ENCODE results near the gene UBE2Q2.
"Not testable (repeated sequence)": the region's sequence is repeated elsewhere in the genome, so short reads cannot be mapped to it uniquely, and the experiment has no call there.

The UBE2Q2 gene

DNA sequence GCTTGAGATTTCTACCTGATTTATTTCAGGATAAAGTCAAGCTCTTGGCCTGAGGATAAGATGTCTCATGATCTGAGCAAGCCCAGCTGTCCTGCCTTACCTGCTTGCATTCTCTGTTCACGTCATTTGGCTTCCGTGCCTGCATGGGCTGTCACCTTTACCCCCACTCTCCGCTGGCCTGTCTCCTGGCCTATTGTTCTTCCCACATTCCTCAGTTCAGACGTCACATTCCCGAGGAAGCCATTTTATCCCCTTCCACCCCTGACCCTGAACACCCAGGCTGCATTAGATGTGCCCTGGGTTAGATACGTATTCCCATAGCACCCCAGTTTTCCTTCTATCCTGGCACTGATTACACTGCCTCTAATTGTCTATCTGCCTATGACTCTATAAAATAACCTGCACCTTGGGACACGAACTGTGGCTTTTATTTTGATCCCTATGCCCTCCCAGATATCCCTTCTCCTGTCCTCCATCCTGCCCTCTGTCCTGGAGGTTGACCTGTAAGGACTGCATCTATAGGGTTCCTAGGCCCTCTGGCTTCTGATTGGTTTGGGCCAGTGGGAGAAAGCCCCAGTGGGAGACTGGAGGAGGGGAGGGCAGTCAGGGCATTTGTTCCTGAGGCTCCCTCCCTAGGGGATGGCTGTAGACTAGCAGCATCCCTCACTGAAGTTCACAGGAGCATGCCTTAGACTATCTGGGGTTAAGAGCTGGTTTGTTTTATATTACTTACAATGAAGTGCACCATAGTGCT is 19.2 kb upstream of the UBE2Q2 start:
- no peak for DNase-seq (ENCODE audit: low spot score)

GRCh38 chr15:75827691-75828090 is 15.6 kb upstream of the UBE2Q2 start:
- DNase-seq (ENCODE audit: low spot score): no peak

- no peak for DNase-seq (ENCODE audit: low spot score)
Measured at GRCh38 chr15:75828429-75828828, 14.8 kb upstream of the UBE2Q2 start.

DNA sequence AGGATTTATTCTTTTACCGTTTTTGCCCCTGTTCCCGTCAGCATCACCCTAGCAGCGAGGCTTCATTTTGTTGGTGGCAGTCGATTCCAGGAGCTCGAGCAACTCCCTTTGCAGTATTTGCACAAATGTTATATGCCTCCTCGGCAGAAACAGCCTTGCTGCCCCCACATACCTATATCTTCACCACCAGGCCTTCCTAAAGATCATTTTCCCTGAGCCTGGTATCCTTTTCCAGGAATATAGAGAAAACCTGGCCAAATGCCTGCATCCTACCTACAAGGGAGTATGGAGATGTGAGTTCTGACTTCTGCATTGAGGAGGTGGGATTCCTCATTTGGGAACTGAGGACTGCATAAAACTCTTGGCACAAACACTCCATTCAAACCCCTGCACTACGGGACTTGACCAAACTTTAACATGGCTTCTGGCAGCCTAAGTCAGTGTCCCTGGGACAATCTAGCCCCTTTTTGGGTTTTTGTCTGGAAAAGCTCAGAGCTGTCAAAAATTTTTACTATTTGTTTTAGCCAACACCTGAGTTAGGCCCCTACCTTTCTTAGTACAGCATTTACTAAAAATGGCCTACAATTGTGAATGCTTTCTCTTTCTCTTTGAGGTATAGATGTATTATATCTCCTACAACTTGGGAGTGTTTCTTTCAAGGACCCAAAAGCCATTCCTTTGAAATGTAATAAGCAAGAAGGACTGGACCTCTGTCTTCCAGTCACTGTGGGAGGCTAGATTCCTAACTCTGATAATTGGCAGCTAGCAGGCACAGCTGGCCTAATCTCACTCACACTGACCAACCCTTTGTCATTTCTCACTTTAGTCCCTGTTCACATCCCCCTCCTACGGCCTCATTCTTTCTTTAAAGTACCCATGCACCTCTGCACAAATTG is 12.1 kb upstream of the UBE2Q2 start:
- DNase-seq (ENCODE audit: low spot score): no peak

GRCh38 chr15:75831806-75832102 is 11.5 kb upstream of the UBE2Q2 start:
- DNase-seq (ENCODE audit: low spot score): no peak

DNA sequence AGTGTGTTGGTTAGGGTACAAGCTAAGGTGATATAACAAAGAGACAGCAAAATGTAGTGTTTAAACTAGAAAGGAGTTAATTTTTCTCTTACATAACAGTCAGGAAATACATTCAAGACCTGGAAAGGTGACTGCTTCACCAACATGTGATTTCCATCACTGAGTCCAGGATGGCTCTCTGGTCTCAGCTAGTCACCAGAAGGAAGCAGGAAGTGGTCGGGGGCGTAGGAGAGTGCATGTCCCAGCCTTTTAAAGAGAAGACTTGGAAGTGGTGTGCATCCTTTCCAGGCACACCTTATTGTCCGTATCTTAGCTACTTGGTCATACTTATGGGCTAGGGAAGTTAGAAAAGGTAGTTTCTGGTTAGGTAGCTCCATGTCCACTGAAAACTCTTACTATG is 11.1 kb upstream of the UBE2Q2 start:
- no peak for DNase-seq (ENCODE audit: low spot score)

GRCh38 chr15:75834021-75834420 is 9.2 kb upstream of the UBE2Q2 start:
- no peak for DNase-seq (ENCODE audit: low spot score)

DNA sequence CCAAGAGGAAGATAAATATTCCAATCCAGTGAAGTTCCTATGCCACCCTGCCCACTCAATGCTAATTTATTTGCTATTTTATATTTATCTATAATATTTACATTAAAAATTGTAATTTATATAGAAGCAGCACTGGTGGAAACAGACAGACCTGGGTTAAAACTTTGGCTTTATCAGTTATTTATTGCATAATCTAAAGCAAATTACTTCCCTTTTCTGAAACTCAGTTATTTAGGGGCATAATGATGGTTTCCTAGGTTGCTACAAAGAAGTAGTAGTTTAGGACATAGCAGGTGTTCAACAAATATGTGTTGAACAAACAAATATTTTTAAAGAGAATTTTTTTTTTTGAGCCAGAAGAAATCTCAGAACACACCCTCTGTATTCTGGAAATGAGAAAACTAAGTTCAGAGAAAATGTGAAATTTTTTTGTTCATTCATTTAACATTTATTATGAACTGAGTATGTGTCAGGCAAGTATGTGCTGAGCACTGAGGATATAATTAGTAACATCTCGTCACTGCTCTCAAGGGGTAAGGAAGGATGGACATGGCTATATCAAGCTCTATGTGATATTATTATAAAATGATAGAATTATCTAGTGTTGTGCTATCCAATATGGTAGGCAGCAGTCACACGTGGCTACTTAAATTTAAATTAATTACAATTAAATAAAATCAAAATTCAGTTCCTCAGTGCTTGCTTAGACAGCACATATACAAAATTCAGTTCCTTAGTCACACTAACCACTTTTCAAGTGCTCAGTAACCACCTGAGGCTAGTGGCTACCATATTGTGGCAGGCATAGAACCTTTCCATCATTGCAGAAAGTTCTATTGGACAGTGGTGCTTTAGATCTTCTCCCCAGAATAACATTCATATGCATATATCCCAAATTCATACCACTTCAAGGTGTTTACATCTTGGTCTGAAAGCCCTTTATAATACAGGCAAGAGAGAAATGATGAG is 7.0 kb upstream of the UBE2Q2 start:
- DNase-seq (ENCODE audit: low spot score): no peak

- no peak for DNase-seq (ENCODE audit: low spot score)
Measured at GRCh38 chr15:75836959-75837334, 6.3 kb upstream of the UBE2Q2 start.

DNA sequence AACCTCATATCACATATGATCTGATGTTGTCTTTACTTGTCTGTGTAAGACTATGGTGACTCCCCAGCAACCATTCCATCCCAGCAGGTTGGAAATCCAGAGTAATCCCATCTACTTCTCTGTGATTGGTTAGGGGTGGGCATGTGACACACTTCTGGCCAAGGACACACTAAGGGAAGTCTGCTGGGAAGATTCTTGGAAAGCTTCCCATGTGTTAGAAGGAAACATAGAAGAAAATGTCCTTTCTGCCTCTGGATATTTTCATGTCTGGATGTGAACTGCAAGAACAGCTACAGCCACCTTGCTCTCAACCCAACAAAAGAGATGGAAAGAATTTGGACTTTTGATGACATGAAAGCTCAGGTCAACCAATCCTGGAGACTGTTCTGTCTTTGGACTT is 2.6 kb upstream of the UBE2Q2 start:
- peak; percentile 43 for DNase-seq (ENCODE audit: low spot score)

- DNase-seq (ENCODE audit: low spot score): no peak
Measured at GRCh38 chr15:75841626-75842025, 1.6 kb upstream of the UBE2Q2 start.

DNA sequence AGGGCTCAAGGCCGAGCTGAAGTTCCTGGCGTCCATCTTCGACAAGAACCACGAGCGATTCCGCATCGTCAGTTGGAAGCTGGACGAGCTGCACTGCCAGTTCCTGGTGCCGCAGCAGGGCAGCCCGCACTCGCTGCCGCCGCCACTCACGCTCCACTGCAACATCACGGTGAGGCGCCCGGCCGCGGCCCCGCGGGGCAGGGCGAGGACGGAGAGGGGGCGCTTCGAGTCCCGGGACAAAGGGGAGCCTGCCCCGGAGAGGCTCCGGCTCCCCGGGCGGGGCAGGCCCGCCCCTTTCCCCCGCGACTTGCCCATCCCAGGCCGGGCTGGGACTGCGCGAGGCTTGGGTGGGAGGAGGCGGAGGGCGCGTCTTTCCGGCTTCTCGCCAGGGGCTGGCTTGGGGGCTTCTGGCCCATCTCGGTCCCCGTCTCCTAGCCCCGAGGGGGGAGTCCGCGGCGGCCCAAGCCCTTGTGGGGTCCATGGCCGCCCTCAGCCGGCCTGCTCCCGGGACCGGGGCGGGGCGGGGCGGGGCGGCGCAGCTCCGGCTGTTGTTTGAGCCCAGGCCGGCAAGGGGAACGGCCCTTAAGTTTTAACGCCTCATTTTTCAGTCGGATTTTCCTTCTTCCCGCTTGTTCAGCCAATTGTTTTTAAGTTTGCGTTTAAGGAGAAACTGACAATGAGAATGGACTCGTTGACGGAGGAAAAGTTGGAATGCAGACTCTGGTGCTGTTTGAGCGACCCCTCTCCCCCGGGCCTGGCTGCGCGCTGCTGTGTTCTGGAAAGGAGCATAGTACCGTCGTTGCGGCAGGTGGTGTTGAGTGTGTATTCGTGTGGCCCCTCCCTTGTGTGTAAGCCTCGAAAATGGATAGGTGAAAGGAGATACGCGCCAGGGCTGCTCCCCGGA is 683 bp downstream of the UBE2Q2 start:
- peak; percentile 66 for DNase-seq (ENCODE audit: low spot score)

DNA sequence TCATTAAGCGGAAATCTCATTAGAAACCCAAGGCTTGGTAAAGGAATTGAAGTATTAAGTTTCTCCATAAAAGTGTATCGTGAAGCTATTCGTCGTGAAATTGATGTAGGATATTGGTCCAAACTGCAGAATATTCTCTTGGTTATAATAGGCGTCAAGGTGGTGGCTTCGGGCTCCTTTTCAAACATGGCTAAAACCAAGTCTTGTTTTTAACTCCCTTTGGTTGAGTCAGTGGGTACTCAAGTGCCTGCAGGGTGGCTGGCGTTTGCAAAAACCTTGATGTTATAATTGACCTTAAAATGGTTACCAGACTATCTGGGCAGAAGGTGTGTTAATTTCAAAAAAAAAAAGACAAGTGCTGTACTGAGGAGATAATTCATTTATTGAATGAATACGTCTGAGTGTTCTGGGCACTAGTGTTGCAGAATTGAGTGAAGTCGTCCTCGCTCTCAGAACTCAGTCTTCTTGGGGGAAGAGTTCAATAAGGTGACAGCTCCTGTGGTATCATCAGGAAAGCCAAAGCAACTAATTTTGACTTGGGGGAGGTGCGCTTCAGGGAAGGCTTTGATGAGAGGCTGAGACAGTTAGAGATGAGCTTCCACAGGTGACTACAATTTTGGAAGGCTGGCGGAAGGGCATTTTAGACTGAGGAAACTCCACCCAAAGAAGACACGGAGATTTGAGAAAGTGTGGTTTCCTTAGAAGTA is 1.5 kb downstream of the UBE2Q2 start:
- no peak for DNase-seq (ENCODE audit: low spot score)

- DNase-seq (ENCODE audit: low spot score): no peak
Measured at GRCh38 chr15:75849167-75849566, 5.9 kb downstream of the UBE2Q2 start.

- DNase-seq (ENCODE audit: low spot score): no peak
Measured at GRCh38 chr15:75850708-75851107, 7.5 kb downstream of the UBE2Q2 start.

DNA sequence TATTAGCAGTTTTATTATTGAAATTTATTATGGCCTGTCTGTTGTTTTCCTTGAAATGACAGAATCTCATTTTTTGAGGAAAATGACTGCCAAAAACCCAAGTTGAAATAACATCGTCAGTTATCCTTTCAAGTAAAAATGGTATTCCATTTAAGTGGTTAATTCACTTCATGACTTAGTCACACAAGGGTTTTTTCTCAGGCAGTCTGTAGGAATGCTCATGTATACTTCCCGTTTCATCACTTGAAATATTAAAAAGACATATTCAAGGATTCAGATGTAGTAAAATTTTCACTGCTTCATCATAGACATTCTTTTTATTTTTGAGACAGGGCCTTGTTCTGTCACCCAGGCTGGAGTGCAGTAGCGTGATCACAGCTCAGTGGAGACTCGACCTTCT is 8.3 kb downstream of the UBE2Q2 start:
- not testable (repeated sequence) for DNase-seq (ENCODE audit: low spot score)

DNA sequence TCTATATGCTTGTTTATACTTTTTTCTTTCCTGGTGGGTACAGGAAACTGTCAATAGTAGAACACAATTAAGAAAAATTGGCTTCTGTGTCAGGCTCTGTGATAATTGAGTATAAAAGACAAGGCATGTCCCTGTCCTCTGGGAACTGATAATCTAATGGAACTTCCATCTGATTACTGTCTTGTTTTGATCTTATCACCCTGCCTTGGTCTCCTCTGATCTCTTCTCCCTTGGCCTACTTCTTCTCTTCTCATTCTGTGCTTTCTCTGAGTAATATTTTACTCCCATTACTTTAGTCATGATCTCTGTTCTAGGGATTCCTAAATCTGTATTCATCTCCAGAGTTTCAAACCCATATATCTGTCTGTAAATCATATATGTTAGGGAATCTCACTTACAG is 14.6 kb downstream of the UBE2Q2 start:
- DNase-seq (ENCODE audit: low spot score): no peak

DNA sequence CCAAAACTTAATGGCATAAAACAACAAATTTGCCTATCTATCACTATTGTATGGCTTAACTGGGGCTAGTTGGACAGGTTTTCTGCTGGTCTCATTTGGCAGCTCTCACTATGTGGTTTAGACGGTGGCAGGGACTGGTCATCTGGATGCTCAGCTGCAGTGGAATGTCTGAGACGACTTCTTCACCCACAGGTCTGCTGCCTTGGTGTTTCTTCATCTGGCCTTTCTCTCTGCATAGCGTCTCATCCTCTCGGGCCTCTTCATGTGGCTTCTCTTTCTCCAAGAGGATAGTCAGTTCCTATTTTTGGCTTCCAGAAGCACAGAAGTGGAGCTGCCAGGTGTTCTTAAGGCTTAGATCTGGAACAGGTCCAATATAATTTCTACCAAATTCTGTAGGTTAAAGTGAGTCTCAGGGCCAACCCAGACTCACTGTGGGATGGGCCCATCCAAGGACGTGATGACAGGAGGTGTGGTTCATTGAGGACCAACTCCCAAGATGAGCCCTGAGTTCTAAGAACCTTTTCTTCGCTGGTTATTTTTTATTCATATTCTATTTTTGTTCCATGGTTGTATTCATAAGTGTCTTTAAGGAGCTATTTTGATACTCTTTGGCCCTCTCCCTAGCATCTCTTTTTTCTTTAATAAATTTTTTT is 18.6 kb downstream of the UBE2Q2 start:
- no peak for DNase-seq (ENCODE audit: low spot score)

- DNase-seq (ENCODE audit: low spot score): no peak
Measured at GRCh38 chr15:75862796-75863195, 19.5 kb downstream of the UBE2Q2 start.

Measured in HuH-7 (cell line).